DOHH2 (cell line): ENCODE measurements around the gene SAMSN1.

ENCODE experiments used
- CTCF ChIP-seq: fragments of 200-600 bp; sonication (generic); IDR thresholded peaks from one replicate; pipeline ENCODE4 v1.5.1; 2014; ENCODE audit warnings: antibody characterized with exemption, mild to moderate bottlenecking, low read depth, low read length; ENCODE audit not compliant: poor library complexity, severe bottlenecking
- EZH2phosphoT487 ChIP-seq: fragments of 200-600 bp; sonication (generic); IDR thresholded peaks from 2 replicates; pipeline ENCODE4 v1.6.1; 2017; ENCODE audit warnings: borderline replicate concordance, mild to moderate bottlenecking, antibody characterized with exemption, low read length, moderate library complexity, mixed read lengths

- no peak for TF ChIP-seq CTCF
- no peak for TF ChIP-seq EZH2phosphoT487
Observed at GRCh38 chr21:14591882-14592281, 45.8 kb upstream of the SAMSN1 start.
